K562 (cell line): Measurements from ENCODE around the gene RTF1. TPM values are rescaled to one million over a fixed set of nuclear protein-coding genes. Genes with fewer than 3 reads are reported as not detected.

Experiments used
- ATAC-seq: fragments of 200-7000 bp; cut with Tn5 transposase; 3 replicates; pipeline ENCODE4 v1.9.1; 2020; ENCODE audit warnings: moderate library complexity
- BruUV-seq: library from RNA; stranded (reverse); fragments of 400-500 nt; replicated peaks from 2 replicates; lab custom pipeline; 2021; lab: Mats Ljungman, UMichigan
- CTCF ChIA-PET: fragments of 300-600 bp; formaldehyde crosslinking; extraction: SDS; loops from one replicate; lab custom pipeline; 2021; ENCODE audit warnings: low intra/inter-chr PET ratio; lab: Yijun Ruan, JAX
- POLR2A ChIA-PET: fragments of 300-600, 350-650 bp; sonication (Branson Sonifier 250); formaldehyde crosslinking; extraction: SDS; loops from one replicate; lab custom pipeline; 2021; ENCODE audit warnings: antibody characterized with exemption, inconsistent platforms; lab: Yijun Ruan, JAX
- DNase-seq, 4 experiments: peaks; one replicate each; pipeline versions ENCODE4 v3.0.0 to v3.0.0-alpha.2; 2011 to 2018; ENCODE audit warnings: low spot score in 3 of 4, mixed read lengths in 3 of 4; ENCODE audit errors: extremely low read depth in 1 of 4
- FAIRE-seq: peaks from 2 replicates; lab custom pipeline; 2011; peaks lifted over from hg19 to GRCh38; lab: Jason Lieb, UNC
- H2AFZ ChIP-seq: 2 replicates; pipeline ENCODE4 v1.6.0; 2011; ENCODE audit warnings: low read depth, low read length, control low read depth, inconsistent platforms
- H3K27ac ChIP-seq: fragments of 200-600 bp; 3 replicates; pipeline ENCODE4 v1.8.0; 2011; ENCODE audit warnings: low read depth, mild to moderate bottlenecking, control low read depth, inconsistent platforms, low read length, moderate library complexity, mixed read lengths; ENCODE audit errors: extremely low read depth
- H3K27me3 ChIP-seq, 2 experiments: fragments of 300-600 bp in 1 of 2; 2 replicates in 1 of 2; 3 replicates in 1 of 2; pipeline versions ENCODE4 v1.6.0 to v1.8.0; 2011; ENCODE audit warnings: inconsistent platforms in 2 of 2, low read length in 2 of 2, mild to moderate bottlenecking in 1 of 2, mixed read lengths in 1 of 2, moderate library complexity in 1 of 2; ENCODE audit not compliant: control insufficient read depth in 2 of 2, insufficient read depth in 2 of 2
- H3K36me3 ChIP-seq: fragments of 300-600 bp; 3 replicates; pipeline ENCODE4 v1.8.0; 2011; ENCODE audit warnings: mild to moderate bottlenecking, low read length, inconsistent platforms; ENCODE audit not compliant: control insufficient read depth, insufficient read depth
- H3K4me1 ChIP-seq, 2 experiments: fragments of 200-600 bp in 1 of 2; replicated peaks in 1 of 2; 2 replicates in 1 of 2; 3 replicates in 1 of 2; pipeline versions ENCODE4 v1.5.1 to v1.8.0; 2011; ENCODE audit warnings: inconsistent platforms in 2 of 2, low read length in 2 of 2, mild to moderate bottlenecking in 1 of 2, mixed read lengths in 1 of 2, moderate library complexity in 1 of 2; ENCODE audit not compliant: control insufficient read depth in 2 of 2, insufficient read depth in 2 of 2
- H3K4me2 ChIP-seq: 2 replicates; pipeline ENCODE4 v1.6.1; 2011; ENCODE audit warnings: low read length, control low read depth, inconsistent platforms, mixed read lengths; ENCODE audit not compliant: insufficient read depth
- H3K4me3 ChIP-seq: fragments of 200-600 bp; sonication (generic), shearing (Covaris generic); 2 replicates; pipeline ENCODE4 v1.5.1; 2016; ENCODE audit warnings: control low read depth, inconsistent platforms
- H3K79me2 ChIP-seq: fragments of 200-600 bp; 3 replicates; pipeline ENCODE4 v1.8.0; 2011; ENCODE audit warnings: low read length, inconsistent platforms; ENCODE audit not compliant: control insufficient read depth, insufficient read depth
- H3K9ac ChIP-seq, 2 experiments: 2 replicates each; pipeline versions ENCODE4 v1.6.0 to v1.6.1; 2011; ENCODE audit warnings: low read depth in 2 of 2, low read length in 2 of 2, control low read depth in 1 of 2, inconsistent platforms in 1 of 2, mild to moderate bottlenecking in 1 of 2, mixed read lengths in 1 of 2; ENCODE audit not compliant: insufficient read depth in 1 of 2
- H3K9me1 ChIP-seq: one replicate; pipeline ENCODE4 v1.6.0; 2011; ENCODE audit warnings: inconsistent platforms, mild to moderate bottlenecking, low read length, moderate library complexity; ENCODE audit not compliant: control insufficient read depth, insufficient read depth
- H3K9me3 ChIP-seq: replicated peaks from 2 replicates; pipeline ENCODE4 v1.5.1; 2011; ENCODE audit warnings: low read depth, low read length, inconsistent platforms; ENCODE audit not compliant: control insufficient read depth, insufficient read depth
- H4K20me1 ChIP-seq: replicated peaks from 2 replicates; pipeline ENCODE4 v1.6.1; 2011; ENCODE audit warnings: low read length, inconsistent platforms, mixed read lengths; ENCODE audit not compliant: control insufficient read depth, insufficient read depth
- DACH1 ChIP-seq: fragments of 450-650 bp; IDR thresholded peaks from 2 replicates; pipeline ENCODE4 v1.6.1; 2018; ENCODE audit not compliant: partially characterized antibody
- KDM5B ChIP-seq: fragments of 200-600 bp; sonication (generic); IDR thresholded peaks from 2 replicates; pipeline ENCODE4 v1.6.1; 2012; ENCODE audit warnings: low read depth, mild to moderate bottlenecking, moderate library complexity, low read length, control low read depth, inconsistent platforms; ENCODE audit not compliant: insufficient replicate concordance
- L3MBTL2 ChIP-seq: fragments of 450-650 bp; IDR thresholded peaks from 2 replicates; pipeline ENCODE4 v1.6.1; 2016; ENCODE audit warnings: mild to moderate bottlenecking, moderate library complexity
- RBM25 ChIP-seq: fragments of 200-400 bp; formaldehyde crosslinking; IDR thresholded peaks from 2 replicates; pipeline ENCODE4 v1.6.1; 2018; ENCODE audit warnings: low read length, low read depth, moderate library complexity; ENCODE audit not compliant: severe bottlenecking
- SIN3A ChIP-seq, 2 experiments: fragments of 150-350 bp in 1 of 2; IDR thresholded peaks; 2 replicates each; pipeline ENCODE4 v1.6.1; 2011 to 2016; ENCODE audit warnings: borderline replicate concordance in 2 of 2, low read depth in 2 of 2, low read length in 2 of 2, mild to moderate bottlenecking in 2 of 2, moderate library complexity in 2 of 2; ENCODE audit not compliant: control insufficient read depth in 1 of 2
- ZNF436 ChIP-seq: fragments of 250-450, 450-650 bp; sonication (Bioruptor Pico); formaldehyde crosslinking; IDR thresholded peaks from 2 replicates; pipeline ENCODE4 v1.7.0; 2020; ENCODE audit warnings: mild to moderate bottlenecking
- ZNF507 ChIP-seq: conservative IDR thresholded peaks from 2 replicates; pipeline ENCODE4 v1.6.1; 2017; ENCODE audit warnings: missing genetic modification characterization, missing compliant biosample characterization
- ZNF695 ChIP-seq: fragments of 450-650 bp; formaldehyde crosslinking; IDR thresholded peaks from 2 replicates; pipeline ENCODE4 v1.4.0; 2020; ENCODE audit warnings: mild to moderate bottlenecking, moderate library complexity
- ZNF766 ChIP-seq: fragments of 200-800 bp; sonication (Bioruptor generic); conservative IDR thresholded peaks from 2 replicates; pipeline ENCODE4 v1.6.1; 2016; ENCODE audit warnings: missing genetic modification characterization, missing compliant biosample characterization
- WGBS: fragments of 100-300 bp; shearing (Covaris generic); methylation state at CpG from one replicate; pipeline ENCODE4 v1.1.6; 2016; ENCODE audit warnings: low coverage, mixed read lengths; ENCODE audit not compliant: insufficient coverage; ENCODE audit errors: missing lambda C conversion rate; 5-methylcytosine and 5-hydroxymethylcytosine counted together
- in situ Hi-C: fragments of 300-500 bp; cut with MboI; formaldehyde crosslinking; loops from 4 replicates; pipeline ENCODE4 v1.15.0; 2018; ENCODE audit warnings: inconsistent platforms, mixed read lengths
- intact Hi-C: fragments of 100-400 bp; cut with micrococcal nuclease; formaldehyde crosslinking; loops from 2 replicates; pipeline ENCODE4 v1.14.2; 2022
- polyA plus RNA-seq, 8 experiments: library from polyadenylated mRNA; depleted of rRNA in 4 of 8; stranded (reverse) in 5 of 8; unstranded in 3 of 8; fragments of >200 nt; fragmentation: Nextera tagmentation in 2 of 8; fragmentation: Illumina TruSeq in 1 of 8; extraction: Ambion mirVana in 2 of 8; extraction: Trizol in 1 of 8; gene quantifications; 2 replicates each; pipeline versions ENCODE4 v1.2.1 to v1.2.3, GENCODE V29; 2011 to 2014; ENCODE audit warnings: inconsistent platforms in 1 of 8, missing spikeins in 1 of 8
- total RNA-seq, 7 experiments: library from RNA; depleted of rRNA in 6 of 7; stranded (reverse); fragments of >200 nt in 6 of 7; fragmentation: Illumina TruSeq in 2 of 7; extraction: Trizol in 2 of 7; gene quantifications; 2 replicates each; pipeline versions ENCODE4 v1.2.1 to v1.2.3, GENCODE V29; 2011 to 2021; ENCODE audit warnings: low replicate concordance in 1 of 7
- TF ChIP-seq, protein P1 (sequence below): fragments of 450-650 bp; IDR thresholded peaks from 2 replicates; pipeline ENCODE4 v1.6.1; 2016
- TF ChIP-seq, protein P2 (sequence below): fragments of 250-450 bp; sonication (Bioruptor Pico); IDR thresholded peaks from 2 replicates; pipeline ENCODE4 v1.8.0; 2021; ENCODE audit warnings: mild to moderate bottlenecking, moderate library complexity

Gene RTF1
- total and polyA plus RNA-seq, 9 of the 15 experiments (the other 6 are each of a cell fraction or from before 2014, with no cell fraction given): 7.6 to 69.5 (median 31.5) TPM

DNA sequence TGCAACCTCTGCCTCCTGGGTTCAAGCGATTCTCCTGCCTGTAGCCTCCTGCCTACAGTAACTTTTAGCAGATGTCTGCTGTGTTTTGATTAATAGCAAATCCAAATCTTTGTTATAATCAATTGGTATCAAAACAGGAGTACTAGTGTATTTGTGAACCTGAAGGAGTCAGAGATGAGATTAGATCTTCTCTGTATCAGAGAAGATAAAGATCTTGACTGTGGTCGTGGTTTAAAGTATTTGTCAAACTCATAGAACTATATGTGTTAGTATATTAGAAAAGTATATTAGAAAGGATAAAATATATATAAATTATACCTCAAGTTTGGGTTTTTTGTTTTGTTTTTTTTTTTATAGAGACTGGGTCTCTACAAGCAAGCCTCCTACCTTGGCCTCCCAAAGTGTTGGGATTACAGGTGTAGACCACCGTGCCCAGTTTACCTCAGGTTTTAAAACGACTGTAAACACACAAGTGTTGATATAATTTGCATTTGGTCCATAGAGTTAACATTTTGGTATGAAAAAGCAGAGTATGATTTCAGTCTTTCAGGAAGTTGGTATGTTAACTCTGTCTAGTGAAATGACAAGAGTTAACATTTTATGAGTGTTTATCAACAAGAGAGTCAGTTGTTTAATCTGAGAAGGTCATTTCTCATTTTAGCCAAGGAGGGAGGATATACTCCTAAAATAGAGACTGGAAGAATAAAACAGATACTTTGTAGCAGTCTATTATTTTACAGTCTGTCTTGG lies 18.3 kb downstream of the RTF1 start:
- WGBS: 65% methylated on average over 4 of the region's 4 CpGs
- no peak overlapping the region for H3K4me3 ChIP-seq
- no peaks in the 10 kb centered on the region for H4K20me1 ChIP-seq
- peaks cover 5 to 13% of the 10 kb centered on the region in 2 experiments; a peak in 3 of 5 replicates for H3K4me1 ChIP-seq
- no TSS peak for BruUV-seq
- ATAC-seq (no peak), DNase-seq (no peak), FAIRE-seq (no peak)
- peaks cover 28% of the 10 kb centered on the region for H3K36me3 ChIP-seq
- peaks cover 44% of the 10 kb centered on the region for H3K79me2 ChIP-seq
- H3K27me3 ChIP-seq: no peaks in the 10 kb centered on the region
- ChIA-PET CTCF (no interaction called here), POLR2A (no interaction called here)
- no peak overlapping the region for H2AFZ ChIP-seq
- in situ Hi-C loops (no loop called here), intact Hi-C loops (no loop called here)
- no peaks in the 10 kb centered on the region for H3K9me3 ChIP-seq
- H3K9me1 ChIP-seq: no peaks in the 10 kb centered on the region
- H3K4me2 ChIP-seq: no peak overlapping the region
- no peak overlapping the region for H3K9ac ChIP-seq
- no peak overlapping the region for H3K27ac ChIP-seq
- TF ChIP-seq RBM25: no peak
- no peak for TF ChIP-seq ZNF695 (CRISPR knock-in tag)
- TF ChIP-seq ZNF436 (CRISPR knock-in tag): no peak
- TF ChIP-seq DACH1: no peak
- TF ChIP-seq, all 486 proteins: peak for 0

DNA sequence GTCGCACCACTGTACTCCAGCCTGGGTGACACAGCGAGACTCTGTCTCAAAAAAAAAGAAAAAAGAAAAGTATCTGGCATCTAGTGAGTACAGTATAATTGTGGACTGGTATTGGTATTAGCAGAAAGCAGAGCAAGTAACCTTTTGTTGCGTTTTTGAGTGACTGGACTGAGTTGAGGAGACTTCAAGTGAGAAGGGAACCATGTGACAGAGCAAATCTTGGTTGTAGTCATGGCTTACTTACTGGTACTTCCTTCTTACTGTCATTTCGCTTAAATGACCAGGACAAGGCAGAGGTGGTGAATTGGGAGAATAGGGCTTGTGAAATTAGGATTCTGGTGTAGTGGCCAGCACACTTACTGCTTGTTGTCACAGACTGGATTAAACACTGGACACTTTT lies 20.6 kb downstream of the RTF1 start:
- in situ Hi-C loops: no loop called here
- DNase-seq: no peak
- no peaks in the 10 kb centered on the region for H3K27me3 ChIP-seq
- peaks cover 31% of the 10 kb centered on the region for H3K79me2 ChIP-seq
- peak overlapping the region in 1 of 2 experiments; percentile 29; a peak in 2 of 4 replicates for H3K9ac ChIP-seq
- H4K20me1 ChIP-seq: no peaks in the 10 kb centered on the region
- H3K4me3 ChIP-seq: no peak overlapping the region
- no TSS peak for BruUV-seq
- H3K27ac ChIP-seq: peak overlapping the region; percentile 76
- H3K4me2 ChIP-seq: peak overlapping the region; percentile 59; the same call in 1 of the 2 replicates
- 55% methylated on average over 2 of the region's 4 CpGs for WGBS
- peaks cover 39% of the 10 kb centered on the region for H3K36me3 ChIP-seq
- ChIA-PET POLR2A (interaction anchor here (1.0 kb wide), 1 partner anchor 10 kb away, joined by 3 read pairs; no protein-coding TSS in a partner anchor), CTCF (no interaction called here)
- no peaks in the 10 kb centered on the region for H3K9me1 ChIP-seq
- peaks cover 5 to 13% of the 10 kb centered on the region in 2 experiments; a peak in 3 of 5 replicates for H3K4me1 ChIP-seq
- peak; percentile 37 for ATAC-seq
- intact Hi-C loops: no loop called here
- H3K9me3 ChIP-seq: no peaks in the 10 kb centered on the region
- peak; percentile 78 for FAIRE-seq
- no peak overlapping the region for H2AFZ ChIP-seq
- no peak for TF ChIP-seq SIN3A (IDR thresholded peaks at IDR 0.05; ENCODE audit: borderline replicate concordance in 2 of 2, control insufficient read depth in 1 of 2, low read depth in 2 of 2, low read length in 2 of 2)
- no peak for TF ChIP-seq ZNF507 (tag)
- TF ChIP-seq, protein P1, sequence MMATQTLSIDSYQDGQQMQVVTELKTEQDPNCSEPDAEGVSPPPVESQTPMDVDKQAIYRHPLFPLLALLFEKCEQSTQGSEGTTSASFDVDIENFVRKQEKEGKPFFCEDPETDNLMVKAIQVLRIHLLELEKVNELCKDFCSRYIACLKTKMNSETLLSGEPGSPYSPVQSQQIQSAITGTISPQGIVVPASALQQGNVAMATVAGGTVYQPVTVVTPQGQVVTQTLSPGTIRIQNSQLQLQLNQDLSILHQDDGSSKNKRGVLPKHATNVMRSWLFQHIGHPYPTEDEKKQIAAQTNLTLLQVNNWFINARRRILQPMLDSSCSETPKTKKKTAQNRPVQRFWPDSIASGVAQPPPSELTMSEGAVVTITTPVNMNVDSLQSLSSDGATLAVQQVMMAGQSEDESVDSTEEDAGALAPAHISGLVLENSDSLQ: peak; percentile 43; the same call in 1 of the 2 replicates
- peak; percentile 53; the same call in 1 of the 2 replicates for TF ChIP-seq L3MBTL2
- no peak for TF ChIP-seq KDM5B
- TF ChIP-seq ZNF766 (CRISPR knock-in tag): no peak
- TF ChIP-seq, protein P2, sequence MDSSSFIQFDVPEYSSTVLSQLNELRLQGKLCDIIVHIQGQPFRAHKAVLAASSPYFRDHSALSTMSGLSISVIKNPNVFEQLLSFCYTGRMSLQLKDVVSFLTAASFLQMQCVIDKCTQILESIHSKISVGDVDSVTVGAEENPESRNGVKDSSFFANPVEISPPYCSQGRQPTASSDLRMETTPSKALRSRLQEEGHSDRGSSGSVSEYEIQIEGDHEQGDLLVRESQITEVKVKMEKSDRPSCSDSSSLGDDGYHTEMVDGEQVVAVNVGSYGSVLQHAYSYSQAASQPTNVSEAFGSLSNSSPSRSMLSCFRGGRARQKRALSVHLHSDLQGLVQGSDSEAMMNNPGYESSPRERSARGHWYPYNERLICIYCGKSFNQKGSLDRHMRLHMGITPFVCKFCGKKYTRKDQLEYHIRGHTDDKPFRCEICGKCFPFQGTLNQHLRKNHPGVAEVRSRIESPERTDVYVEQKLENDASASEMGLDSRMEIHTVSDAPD: no peak
